HT1080 (cell line): ENCODE measurements around the gene ODC1. TPM values are rescaled to one million over a fixed set of nuclear protein-coding genes. Genes with fewer than 3 reads are reported as not detected.
"Not testable (repeated sequence)": the region's sequence is repeated elsewhere in the genome, so short reads cannot be mapped to it uniquely, and the experiment has no call there.

Experiments
- DNase-seq: peaks from one replicate; pipeline ENCODE4 v3.0.0-alpha.2; 2015; ENCODE audit warnings: low read depth
- polyA plus RNA-seq, 2 experiments: library from polyadenylated mRNA; depleted of rRNA; stranded (reverse); fragments of >200 nt; gene quantifications; 2 replicates each; pipeline ENCODE4 v1.2.3, GENCODE V29; 2015
- total RNA-seq: library from RNA; depleted of rRNA; stranded (reverse); fragments of >200 nt; shearing (Covaris generic); gene quantifications from 2 replicates; pipeline ENCODE4 v1.2.3, GENCODE V29; 2014; rRNA removed

The ODC1 gene
- 582 and 583 TPM in 2 replicates for total RNA-seq
- 314 and 342 TPM in 2 replicates for polyA plus RNA-seq (2015; cell fraction: cytosol; rRNA removed)
- 137 and 186 TPM in 2 replicates for polyA plus RNA-seq (2015; cell fraction: nucleus; rRNA removed)

DNA sequence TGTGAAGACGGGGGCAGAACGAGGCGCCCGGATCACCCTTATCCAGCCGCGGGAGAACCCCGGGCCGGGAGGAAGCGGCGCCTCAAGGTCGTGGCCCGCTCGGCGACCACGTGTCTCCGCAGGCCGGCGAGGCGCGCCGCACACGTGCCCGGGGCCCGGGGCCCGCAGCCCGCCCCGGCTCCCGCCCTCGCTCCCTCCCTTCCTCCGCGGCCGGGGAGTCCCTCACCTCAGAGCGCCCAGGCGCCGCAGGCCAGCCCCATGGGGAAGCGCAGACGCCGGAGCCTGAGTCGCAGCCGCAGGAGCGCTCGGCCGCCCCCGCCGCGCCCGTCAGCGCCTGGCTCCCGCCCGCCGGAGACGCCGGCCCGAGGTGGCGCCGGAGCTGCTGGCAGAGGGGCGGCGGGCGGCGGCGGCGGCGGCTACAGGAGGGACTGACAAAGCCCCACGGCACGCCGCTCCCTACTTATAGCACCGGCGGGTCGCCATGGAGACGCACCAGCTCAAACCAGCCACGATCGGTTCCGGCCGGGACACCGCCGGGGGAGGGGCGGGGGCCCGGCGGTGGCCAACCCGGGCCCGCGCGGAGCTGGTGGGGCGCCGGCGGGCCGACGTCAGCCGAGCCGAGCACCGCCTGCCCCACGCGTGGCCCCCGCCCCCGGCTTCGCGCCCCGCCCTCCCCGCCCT, at the start of gene ODC1:
Gene ODC1 (minus strand): TSS at position 433 of the 681 bp plus-strand sequence. CDS start 3,295 bp downstream, outside the sequence.
- peak; percentile 92 for DNase-seq

DNA sequence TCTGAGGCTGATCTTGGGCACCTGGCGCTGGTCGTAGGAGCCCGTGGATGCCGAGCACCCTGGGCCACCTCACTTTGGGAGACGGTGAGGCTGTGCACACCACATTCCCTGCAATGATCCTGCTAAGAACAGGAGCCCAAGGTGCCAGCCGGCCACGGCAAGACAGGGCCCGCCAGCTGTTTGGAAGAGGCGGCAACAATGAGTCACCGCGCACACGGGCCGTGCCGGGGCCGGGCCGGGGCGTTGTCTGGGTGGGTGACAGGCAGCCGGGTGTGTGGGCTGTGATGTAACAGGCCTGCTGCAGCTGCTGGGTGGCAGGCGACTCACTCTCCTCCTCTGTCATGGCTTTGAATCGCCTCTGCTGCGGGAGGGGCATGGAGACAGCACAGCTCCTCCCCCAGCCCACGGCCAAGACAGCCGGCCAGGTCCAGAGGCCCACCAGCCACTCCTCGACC, 49.7 kb upstream of the ODC1 start:
- peak; percentile 96 for DNase-seq

DNA sequence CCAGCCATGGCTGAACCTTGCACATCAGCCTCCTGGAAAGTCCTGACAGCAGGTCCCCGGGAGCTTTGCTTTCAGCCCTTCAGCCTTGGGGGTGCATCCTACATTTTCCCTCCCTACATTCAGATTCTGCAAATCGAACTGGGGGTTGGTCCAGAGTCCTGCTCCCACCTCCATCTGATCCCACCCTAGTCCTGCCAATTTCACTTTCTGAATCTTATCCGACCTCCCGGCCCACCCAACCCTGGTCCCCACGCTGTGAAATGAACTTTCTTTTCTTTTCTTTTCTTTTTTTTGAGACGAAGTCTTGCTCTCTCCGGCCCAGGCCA, 47.8 kb upstream of the ODC1 start:
- DNase-seq = no peak

DNA sequence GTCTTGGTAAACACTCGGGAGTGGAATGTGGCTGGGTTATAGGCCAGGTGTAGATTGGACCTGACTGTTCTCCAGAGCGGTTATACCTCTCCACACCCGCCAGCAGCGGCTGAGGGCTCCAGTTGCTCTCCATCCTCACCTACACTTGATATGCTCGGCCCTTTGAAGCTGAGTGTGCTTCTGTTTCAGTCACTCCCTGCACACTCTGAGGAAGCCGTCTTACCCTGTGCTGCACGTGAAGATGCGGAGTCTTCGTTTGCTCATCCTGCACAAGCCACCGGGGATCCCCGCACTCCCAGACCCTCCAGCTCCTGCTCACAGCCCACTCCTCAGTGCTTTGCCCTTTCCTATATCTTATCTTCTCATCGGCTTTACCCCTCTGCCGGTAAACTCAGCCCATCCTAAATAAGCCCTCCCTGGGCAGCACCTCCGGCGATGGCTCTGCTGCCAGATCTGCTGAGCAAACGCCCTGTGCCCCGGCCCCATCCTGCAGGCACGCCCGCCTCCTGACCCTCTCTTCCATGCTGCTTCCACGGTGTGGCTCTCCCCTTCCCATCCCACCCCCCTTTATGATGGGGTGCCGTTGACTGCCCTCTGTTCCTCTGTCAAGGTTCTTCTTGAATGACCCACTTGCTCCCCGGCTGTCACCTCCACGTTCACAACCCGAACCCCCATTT, 47.3 kb upstream of the ODC1 start:
- no peak for DNase-seq

DNA sequence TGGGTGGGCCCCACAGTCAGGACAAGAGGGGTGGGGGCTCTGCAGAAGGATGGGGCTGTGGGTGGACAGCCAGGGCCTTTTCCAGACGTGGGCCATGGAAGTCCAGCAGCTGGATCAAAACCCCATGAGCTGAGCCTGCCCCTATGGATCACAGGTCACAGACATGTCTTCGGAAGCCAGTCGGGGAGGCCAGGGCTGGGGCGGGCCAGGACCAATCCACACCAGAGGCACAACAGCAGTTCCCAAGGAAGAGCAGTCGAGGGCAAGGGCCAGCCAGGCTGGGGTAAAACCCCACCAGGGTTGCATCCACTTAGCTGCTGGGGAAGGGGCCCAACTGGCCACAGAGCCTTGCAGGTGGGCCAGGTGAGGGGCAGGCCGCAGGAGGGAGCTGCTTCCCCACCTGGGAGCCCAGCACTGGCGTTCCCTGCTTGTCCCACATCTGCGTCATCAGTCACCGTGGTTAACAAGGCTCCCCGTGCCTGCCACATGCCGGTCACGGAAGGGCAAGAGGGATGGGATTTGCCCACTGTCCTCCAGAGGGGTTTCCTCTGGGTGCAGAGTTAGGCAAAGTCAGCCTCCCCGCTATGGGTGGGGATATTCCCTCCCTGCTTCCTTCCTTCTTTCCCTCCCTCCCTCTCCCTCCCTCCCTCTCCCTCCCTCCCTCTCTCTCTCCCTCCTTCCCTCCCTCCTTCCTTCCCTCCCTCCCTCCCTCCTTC, 46.4 kb upstream of the ODC1 start:
- no peak for DNase-seq

- peak; percentile 99 for DNase-seq
Observed at GRCh38 chr2:10493634-10494281, 45.6 kb upstream of the ODC1 start.

DNA sequence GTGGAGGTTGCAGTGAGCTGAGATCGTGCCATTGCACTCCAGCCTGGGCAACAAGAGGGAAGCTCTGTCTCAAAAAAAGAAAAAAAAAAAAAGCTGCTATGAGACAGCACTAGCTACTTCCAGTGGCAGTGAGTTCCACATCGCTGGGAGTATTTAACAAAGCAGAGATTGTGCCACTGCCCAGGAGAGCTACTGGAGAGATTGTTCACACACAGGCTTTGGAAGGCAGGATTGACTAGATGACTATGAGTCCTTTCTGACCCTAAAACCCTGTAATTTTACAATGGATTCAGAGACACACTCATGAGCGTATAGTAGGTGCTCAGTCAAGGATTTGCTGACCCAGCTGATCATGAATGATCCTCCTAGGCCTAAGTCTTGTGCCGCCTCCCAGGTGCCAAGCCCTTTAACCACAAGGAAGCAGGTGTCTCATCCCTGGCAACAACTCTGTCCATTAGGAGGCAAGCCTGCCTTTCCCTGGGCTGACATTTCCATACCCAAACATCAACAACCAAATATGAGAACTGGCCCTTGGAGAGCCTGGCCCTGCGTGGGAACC, 45.0 kb upstream of the ODC1 start:
- DNase-seq = no peak

DNA sequence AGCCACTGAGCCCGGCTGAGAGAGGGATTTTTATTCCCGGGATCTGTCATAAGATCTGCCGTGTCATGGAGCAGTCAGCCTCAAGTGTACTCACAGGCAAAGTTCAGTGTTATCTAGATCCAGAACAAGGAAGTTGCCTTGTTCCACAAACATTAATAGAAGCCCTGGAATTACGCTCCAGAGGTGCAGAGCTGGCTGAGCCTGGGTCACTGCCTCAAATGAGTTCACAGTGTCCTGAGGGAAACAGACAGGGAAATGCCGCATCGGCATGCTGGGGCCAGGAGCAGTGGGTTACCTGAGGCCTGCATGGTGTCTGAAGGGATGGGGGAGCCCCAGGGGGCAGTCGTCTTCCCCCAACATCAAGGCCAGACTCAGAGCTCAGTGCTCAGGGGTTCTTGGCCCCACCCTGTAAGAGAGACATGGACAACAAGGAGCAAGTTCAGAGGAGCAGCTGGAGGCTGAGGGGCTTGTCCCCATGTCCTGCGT, 42.7 kb upstream of the ODC1 start:
- no peak for DNase-seq

DNA sequence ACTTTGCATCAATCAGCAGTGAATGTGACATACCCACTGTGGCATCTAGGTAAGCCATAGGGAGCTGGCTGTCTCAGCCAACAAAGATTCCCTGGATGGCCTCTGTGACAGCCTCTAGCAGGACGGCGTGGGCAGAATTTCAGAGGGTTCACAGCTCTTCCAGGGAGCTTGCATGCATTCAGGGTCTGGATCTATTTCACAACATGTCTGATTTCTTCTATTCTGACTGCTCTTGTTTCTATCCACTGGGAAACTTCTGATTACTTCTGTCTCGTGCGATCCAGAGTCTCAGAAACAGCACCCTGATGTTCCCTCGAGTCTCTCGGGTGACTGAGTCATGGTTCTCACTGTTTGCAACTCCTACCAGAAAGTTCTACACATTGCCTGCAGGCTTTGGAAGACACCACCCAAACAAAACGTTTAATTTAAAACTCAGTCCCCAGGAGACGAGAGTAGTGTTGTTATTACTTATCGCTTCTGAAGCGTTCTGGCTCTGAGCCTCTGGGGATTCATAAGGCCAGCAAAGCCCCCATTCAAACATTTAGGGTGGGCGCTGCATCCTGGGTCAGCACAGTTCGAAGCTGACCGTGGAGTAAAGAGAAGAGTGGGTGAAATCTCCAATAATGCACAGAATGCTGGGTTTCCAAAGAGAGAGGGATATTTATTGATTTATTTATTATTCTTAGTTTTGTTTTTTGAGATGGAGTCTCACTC, 41.9 kb upstream of the ODC1 start:
- DNase-seq = no peak

- not testable (repeated sequence) for DNase-seq
Observed at GRCh38 chr2:10488142-10488541, 40.0 kb upstream of the ODC1 start.

- not testable (repeated sequence) for DNase-seq
Observed at GRCh38 chr2:10487741-10488104, 39.6 kb upstream of the ODC1 start.

DNA sequence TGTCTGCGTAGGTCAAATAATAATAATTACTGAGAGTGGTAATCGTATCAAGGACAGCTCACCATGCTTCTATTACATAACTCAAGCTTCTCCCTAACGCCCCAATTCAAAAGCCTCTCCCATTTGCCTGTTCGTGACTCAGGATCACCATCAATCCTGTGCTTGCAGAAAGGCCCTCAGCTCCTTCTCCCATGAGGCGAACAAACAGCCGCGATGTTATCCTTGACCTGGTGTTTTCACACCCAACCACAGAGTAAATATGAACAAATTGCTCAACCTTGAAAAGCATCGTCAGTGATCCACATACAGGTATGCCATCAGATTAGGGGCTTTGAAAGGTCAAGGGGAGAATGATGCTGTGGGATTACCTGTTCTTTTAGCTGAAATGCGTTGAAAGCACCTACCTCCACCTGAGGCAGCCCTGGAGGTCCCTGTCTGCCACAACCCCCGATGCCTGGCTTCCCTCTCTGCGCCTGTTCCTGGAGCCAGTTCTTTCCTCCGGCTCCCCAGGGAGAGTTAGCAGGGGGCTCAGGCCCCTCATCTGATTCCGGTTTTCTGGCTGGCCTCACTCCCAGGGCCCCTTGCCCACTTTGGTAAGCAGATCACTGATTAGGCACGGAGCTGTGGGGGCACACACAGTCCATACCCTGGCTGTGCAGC, 39.1 kb upstream of the ODC1 start:
- no peak for DNase-seq

DNA sequence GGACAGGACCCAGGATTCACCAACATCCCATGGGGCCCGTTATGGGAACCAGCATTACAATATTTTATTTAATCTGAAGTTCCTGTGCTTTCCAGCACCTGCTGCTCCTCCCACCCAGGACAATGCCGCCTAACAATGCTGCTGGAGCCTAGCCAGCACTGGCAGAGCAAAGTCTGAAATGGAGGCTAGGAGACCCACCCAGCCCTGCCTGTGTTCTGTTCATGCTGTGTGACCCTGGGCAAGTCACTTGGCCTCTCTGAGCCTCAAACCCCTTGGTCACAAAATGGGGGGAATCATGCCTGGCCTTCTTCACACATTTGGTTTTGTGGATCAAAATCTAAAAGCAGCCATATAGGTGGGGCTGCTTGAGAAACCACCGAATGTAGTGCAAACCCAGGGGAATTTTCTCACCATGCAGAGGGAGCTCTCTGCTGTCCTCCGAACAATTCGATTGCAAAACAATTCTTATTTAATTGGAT, 38.5 kb upstream of the ODC1 start:
- DNase-seq = no peak

DNA sequence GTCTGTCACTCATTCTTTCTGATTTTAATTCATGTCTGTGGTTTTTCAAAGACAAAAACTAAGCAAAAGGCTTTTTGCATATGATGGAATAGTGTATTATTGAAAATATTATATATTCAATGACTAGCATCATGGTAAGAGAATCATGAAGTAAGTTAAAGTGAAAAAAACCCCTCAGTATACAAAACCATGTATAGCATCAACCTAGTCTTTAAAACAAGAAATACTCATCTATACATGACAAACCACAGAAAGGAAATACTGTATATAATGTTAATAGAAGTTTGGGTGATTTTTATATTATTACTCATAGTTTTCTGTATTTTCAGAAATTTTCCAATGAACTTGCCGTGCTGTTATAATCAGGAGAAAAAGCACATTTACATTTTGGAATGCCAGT, 38.0 kb upstream of the ODC1 start:
- DNase-seq = no peak

- DNase-seq = no peak
Observed at GRCh38 chr2:10482913-10483312, 34.8 kb upstream of the ODC1 start.

DNA sequence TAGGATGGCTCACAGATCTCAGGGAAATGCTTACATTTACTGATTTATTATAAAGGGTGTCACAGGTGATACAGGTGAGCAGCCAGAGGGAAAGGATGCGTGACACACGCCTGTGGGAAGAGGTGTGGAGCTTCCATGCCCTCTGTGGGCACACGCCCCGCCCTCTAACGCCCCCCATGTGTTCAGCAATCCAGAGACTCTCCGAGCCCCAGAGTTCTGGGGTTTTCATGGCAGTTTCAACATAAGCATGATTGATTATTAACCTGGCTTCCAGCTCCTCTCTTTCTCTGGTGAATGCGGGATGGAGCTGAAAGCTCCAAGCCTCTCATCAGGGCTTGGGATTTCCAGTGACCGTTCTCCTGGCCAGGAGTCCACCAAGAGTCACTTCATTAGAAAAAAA, 34.3 kb upstream of the ODC1 start:
- DNase-seq = no peak

DNA sequence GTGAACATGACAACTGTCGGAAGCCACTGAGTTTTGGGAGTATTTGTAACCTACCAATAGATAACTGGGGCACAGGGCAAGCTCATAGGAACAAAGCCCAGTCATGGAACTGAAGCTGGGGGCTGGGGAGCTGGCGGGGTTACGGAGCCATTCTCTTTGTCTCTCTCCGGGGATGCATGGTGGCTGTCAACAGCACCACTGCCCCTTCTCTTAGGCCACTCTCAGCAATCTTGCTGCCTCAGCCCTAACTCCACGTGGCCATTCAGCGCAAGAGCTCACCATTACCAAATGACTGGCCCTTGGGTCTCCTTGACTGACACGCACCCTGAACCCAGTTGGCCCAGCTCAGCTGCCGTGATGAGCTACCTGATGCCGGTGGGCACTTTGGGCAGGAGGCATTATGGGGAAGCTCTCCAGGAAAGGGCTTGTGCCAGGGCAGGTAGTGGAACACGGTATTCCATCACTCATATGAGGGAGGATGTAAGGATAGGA, 33.6 kb upstream of the ODC1 start:
- no peak for DNase-seq

GRCh38 chr2:10481055-10481665, 33.0 kb upstream of the ODC1 start:
- no peak for DNase-seq

DNA sequence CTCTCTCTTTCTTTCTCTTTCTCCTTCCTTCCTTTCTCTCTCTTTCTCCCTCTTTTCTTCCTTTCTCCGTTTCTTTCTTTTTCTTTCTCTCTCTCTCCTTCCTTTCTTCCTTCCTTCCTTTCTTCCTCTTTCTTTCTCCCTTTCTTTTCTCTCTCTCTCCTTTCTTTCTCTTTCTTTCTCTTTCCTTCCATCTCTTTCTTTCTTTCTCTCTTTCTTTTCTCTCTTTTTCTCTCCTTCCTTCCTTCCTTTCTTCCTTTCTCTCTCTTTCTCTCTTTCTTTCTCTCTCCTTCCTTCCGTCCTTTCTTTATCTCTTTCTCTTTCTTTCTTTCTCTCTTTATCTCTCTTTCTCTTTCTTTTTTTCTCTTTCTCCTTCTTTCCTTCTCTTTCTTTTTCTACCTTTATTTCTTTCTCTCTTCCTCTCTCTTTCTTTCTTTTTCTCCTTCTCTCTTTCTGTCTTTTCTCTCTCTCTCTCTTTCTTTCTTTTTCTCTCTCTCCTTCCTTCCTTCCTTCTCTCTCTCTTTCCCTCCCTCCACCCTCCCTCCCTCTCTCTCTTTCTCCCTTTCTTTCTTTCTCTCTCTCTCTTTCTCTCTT, 32.3 kb upstream of the ODC1 start:
- DNase-seq = no peak
